Pancreas (tissue), 10 donors: ENCODE measurements around the gene RAP2A. TPM values are rescaled to one million over a fixed set of nuclear protein-coding genes. Genes with fewer than 3 reads are reported as not detected.

Experiments
- ATAC-seq, 4 donors: fragments of 200-7000 bp; cut with Tn5 transposase; one replicate each; pipeline versions ENCODE4 v1.8.0 to v1.9.1; 2020; ENCODE audit warnings: mild to moderate bottlenecking in 4 of 4, moderate library complexity in 4 of 4
- DNase-seq, 6 donors: peaks; one replicate each; pipeline ENCODE4 v3.0.0-alpha.2; 2020
- FAIRE-seq: peaks from 2 replicates; lab custom pipeline; 2012; peaks lifted over from hg19 to GRCh38; lab: Jason Lieb, UNC
- H3K27ac ChIP-seq, 4 donors: fragments of 200-600 bp; sonication (generic); 1 replicate in 3 of 4; 2 replicates in 1 of 4; pipeline versions ENCODE4 v1.5.0 to v1.8.0; 2020
- H3K27me3 ChIP-seq, 4 donors: fragments of 200-600 bp; one replicate each; pipeline ENCODE4 v1.8.0; 2021
- H3K36me3 ChIP-seq, 3 donors: fragments of 200-600 bp; sonication (generic) in 1 of 3; one replicate each; pipeline versions ENCODE4 v1.5.0 to v1.8.0; 2020 to 2021
- H3K4me1 ChIP-seq, 3 donors: fragments of 200-600 bp; one replicate each; pipeline ENCODE4 v1.8.0; 2021
- H3K4me3 ChIP-seq, 4 donors: fragments of 200-600 bp; sonication (generic) in 2 of 4; one replicate each; pipeline versions ENCODE4 v1.5.0 to v1.8.0; 2020 to 2021
- H3K9me3 ChIP-seq, 4 donors: fragments of 200-600 bp; one replicate each; pipeline ENCODE4 v1.8.0; 2021
- WGBS, 2 donors: extraction: QIAGEN DNeasy Blood & Tissue Kit; methylation state at CpG; one replicate each; pipeline ENCODE4 v1.1.7; 2013; 5-methylcytosine and 5-hydroxymethylcytosine counted together
- intact Hi-C, 3 donors: fragments of 100-400 bp; cut with DNase I; formaldehyde crosslinking; loops; one replicate each; pipeline versions ENCODE4 v1.11.1 to v1.14.2; 2022
- polyA plus RNA-seq, 2 donors: library from polyadenylated mRNA; stranded (reverse); fragments of 200-250 nt; gene quantifications; one replicate each; pipeline ENCODE4 v1.2.3, GENCODE V29; 2013
- total RNA-seq, 6 donors: library from RNA; stranded (reverse); fragmentation: NEBNext Ultra II Directional in 4 of 6; extraction: Animal tissue kit (Norgen Biotek cat#: 25700) in 4 of 6; gene quantifications; one replicate each; pipeline versions ENCODE4 v1.2.1 to v1.2.4, GENCODE V29; 2021 to 2023
- TF ChIP-seq, protein P1 (sequence below), 4 donors: fragments of 200-600 bp; sonication (generic) in 3 of 4; IDR thresholded peaks; one replicate each; pipeline versions ENCODE4 v1.5.0 to v1.8.0; 2021; ENCODE audit warnings: antibody characterized with exemption in 4 of 4
- donor health status: healthy with polysubstance abuse.
- donor health status: DM: no; HTN: no; CAD: no; lungs with moderate emphysema.
- donor health status: DM: no; HTN: no; CAD: no.
- donor health status: control.
- donor health status: control.
- donor health status: Bipolar disorder and iron deficiency.
- donor health status: DM: yes; HTN: yes; CAD: no.
- donor health status: DM: no; HTN: no; CAD: no.
- donor health status: DM: no; HTN: no; CAD: no.
- donor health status: DM: yes; HTN: yes; CAD: no.

RAP2A gene
- total and polyA plus RNA-seq, 8 donors = 1.7 to 18.1 (median 5.0) TPM

DNA sequence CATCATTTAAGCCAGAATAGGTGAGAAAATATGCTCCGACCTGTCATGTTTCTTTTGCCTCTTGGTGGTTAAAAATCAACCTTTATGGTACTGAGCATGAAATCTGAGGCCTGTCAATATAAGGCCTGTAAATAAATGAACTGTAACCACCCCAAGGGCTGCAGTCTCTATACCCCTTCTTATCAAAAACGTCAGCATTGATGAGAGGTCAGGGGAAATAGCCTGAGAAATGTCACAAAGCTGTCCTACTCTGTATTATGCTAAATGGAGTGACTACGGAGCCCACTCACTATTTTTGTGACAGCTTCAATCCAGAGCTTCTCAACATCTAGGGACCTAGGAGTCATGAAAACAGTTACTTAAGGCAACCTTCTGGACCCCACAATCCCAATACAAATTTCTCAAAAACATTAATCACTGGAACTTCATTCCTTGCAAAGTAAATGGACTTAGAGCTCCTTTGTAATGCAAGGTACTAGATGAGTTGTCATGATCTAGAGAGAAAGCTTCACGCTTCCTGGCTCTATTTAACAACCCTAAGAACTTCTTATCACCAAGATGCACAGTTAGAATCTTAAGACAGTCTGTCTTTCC is 2.7 kb upstream of the RAP2A start:
- DNase-seq = no peak
- Histone ChIP-seq H3K9me3 (no peaks in the 10 kb centered on the region), H3K4me1 (peaks cover 0 to 9% (median 4%) of the 10 kb centered on the region in 3 donors), H3K27ac (no peak overlapping the region), H3K27me3 (no peaks in the 10 kb centered on the region), H3K36me3 (no peaks in the 10 kb centered on the region), H3K4me3 (no peak overlapping the region)
- intact Hi-C loops = no loop called here
- no peak for FAIRE-seq
- no peak for ATAC-seq
- TF ChIP-seq, protein P1, sequence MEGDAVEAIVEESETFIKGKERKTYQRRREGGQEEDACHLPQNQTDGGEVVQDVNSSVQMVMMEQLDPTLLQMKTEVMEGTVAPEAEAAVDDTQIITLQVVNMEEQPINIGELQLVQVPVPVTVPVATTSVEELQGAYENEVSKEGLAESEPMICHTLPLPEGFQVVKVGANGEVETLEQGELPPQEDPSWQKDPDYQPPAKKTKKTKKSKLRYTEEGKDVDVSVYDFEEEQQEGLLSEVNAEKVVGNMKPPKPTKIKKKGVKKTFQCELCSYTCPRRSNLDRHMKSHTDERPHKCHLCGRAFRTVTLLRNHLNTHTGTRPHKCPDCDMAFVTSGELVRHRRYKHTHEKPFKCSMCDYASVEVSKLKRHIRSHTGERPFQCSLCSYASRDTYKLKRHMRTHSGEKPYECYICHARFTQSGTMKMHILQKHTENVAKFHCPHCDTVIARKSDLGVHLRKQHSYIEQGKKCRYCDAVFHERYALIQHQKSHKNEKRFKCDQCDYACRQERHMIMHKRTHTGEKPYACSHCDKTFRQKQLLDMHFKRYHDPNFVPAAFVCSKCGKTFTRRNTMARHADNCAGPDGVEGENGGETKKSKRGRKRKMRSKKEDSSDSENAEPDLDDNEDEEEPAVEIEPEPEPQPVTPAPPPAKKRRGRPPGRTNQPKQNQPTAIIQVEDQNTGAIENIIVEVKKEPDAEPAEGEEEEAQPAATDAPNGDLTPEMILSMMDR (IDR thresholded peaks at IDR 0.05) = no peak
- WGBS, 2 donors = 68 to 72% methylated on average over 4 of the region's 4 CpGs

DNA sequence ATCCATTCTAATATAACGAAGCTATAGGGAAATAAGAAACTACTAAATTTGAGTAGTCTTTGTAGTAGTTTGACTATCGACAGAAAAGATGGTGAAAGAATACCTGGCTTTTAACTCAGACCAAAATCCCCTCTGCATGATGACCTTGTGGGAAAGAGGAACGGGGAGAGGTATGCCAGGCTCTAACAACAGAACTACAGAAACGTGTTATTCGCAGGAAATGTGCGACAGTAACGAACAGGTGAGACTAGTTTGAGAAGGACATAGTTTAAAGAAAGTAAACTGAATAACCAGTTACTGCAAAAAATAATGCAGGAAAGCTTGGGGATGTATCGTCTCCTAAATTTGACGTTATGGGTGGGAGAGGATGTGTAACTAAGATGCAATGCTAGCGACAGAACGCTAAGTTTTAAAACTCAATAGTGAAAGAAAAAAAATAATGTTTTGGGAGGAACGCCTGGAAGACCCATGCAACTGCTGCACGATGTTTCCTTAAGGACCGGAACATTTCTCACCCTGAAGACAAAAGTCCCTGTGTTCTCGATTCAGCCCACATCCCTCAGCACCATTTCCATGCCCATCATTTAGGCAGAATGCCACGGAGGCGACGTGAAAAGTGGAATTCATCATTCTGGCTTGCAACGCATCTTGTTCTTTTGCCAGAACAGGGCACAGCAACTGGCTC is 1.6 kb upstream of the RAP2A start:
- Histone ChIP-seq H3K27ac (peak overlapping the region in 3 of 4 donors; percentile 28 to 100 (median 49)), H3K27me3 (no peaks in the 10 kb centered on the region), H3K4me1 (peaks cover 0 to 9% (median 4%) of the 10 kb centered on the region in 3 donors), H3K36me3 (no peaks in the 10 kb centered on the region), H3K9me3 (no peaks in the 10 kb centered on the region), H3K4me3 (peak overlapping the region; percentile 44 to 83 (median 72))
- 3 to 4% methylated on average over 19 of the region's 19 CpGs for WGBS, 2 donors
- DNase-seq = no peak
- ATAC-seq = peak in 1 of 4 donors; percentile 0
- TF ChIP-seq, protein P1 (IDR thresholded peaks at IDR 0.05) = no peak
- no peak for FAIRE-seq
- intact Hi-C loops = no loop called here

DNA sequence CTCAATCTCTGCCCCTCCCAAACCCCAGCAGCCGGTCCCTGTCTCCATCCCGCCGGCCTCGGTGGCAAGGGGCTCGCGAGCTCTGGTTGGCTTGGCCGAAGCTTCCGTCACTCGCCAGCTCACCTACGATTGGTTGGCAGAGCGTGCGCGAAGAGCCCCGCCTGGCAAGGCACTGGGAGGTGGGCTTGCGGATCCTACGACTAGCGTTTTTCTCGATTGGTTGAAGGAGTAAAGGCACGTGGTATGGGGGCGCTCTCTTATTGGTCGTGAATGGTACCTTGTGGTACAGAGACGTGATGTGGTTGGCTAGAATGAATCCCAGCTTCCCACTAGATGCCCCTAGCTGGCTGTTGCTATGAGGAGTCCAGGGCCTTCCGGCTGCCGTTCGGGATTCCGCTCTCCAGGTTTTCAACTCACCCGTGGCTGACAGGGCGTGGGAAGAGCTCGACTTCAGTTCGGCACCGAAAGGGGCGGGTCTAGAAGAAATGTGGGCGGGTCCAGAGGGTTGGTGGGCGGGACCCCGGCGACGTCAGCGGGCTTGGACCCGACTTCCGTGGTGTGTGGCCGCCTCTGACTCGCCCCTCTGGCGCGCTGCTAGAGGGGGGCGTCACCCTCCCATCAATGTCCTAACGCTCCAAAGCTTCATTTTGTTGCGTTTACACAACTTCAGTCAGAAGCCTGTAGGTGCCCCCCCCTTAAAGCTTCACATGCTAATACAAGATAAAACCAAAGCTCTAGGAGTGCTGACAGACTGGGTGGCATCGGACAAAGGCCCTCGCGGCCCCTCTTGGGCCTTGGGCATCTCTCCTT is 847 bp upstream of the RAP2A start:
- WGBS, 2 donors = 0% methylated on average over 50 of the region's 50 CpGs
- peak; percentile 97 to 100 (median 98) for DNase-seq
- no peaks in the 10 kb centered on the region for H3K36me3 ChIP-seq
- TF ChIP-seq, protein P1 (IDR thresholded peaks at IDR 0.05) = no peak
- ATAC-seq = peak; percentile 87 to 93 (median 90)
- H3K4me1 ChIP-seq = peaks cover 0 to 9% (median 4%) of the 10 kb centered on the region in 3 donors
- H3K9me3 ChIP-seq = no peaks in the 10 kb centered on the region
- intact Hi-C loops = no loop called here
- H3K4me3 ChIP-seq = peak overlapping the region; percentile 74 to 86 (median 80)
- FAIRE-seq = peak; percentile 98
- H3K27me3 ChIP-seq = no peaks in the 10 kb centered on the region
- H3K27ac ChIP-seq = peak overlapping the region; percentile 96 to 100 (median 98)

DNA sequence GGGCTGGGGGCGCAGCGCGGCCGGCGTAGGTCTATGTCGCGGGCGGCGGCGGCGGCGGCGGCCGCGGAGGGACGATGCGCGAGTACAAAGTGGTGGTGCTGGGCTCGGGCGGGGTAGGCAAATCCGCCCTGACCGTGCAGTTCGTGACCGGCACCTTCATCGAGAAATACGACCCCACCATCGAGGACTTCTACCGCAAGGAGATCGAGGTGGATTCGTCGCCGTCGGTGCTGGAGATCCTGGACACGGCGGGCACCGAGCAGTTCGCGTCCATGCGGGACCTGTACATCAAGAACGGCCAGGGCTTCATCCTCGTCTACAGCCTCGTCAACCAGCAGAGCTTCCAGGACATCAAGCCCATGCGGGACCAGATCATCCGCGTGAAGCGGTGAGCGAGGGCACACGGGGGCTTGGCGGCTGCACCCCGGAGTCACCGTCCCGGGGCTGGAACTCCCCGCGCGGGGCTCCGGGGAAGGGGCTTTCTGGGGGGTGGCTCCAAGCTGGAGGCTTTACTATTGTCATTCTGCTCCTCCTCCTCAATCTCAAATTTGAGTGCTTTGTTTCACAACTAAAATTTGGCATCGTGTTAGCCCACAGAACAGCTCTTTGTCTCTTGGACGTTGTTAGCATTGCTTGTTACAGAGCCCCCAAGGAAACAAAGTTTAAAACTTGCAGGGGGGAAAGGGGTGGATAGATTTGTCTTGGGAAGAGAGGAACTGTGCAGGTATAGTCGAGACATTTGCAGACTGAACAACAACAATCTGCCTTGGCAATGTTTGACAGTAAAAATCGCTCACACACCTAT is 630 bp downstream of the RAP2A start:
- TF ChIP-seq, protein P1 (IDR thresholded peaks at IDR 0.05) = no peak
- Histone ChIP-seq H3K27ac (peak overlapping the region in 3 of 4 donors; percentile 23 to 72 (median 53)), H3K9me3 (no peaks in the 10 kb centered on the region), H3K4me1 (peaks cover 0 to 9% (median 4%) of the 10 kb centered on the region in 3 donors), H3K4me3 (peak overlapping the region; percentile 58 to 83 (median 72)), H3K27me3 (no peaks in the 10 kb centered on the region), H3K36me3 (no peaks in the 10 kb centered on the region)
- ATAC-seq (no peak), DNase-seq (peak; percentile 22 to 82 (median 51)), FAIRE-seq (no peak)
- intact Hi-C loops = no loop called here
- 1 to 2% methylated on average over 44 to 60 of the region's 60 CpGs for WGBS, 2 donors
